MM.1S (cell line): Measurements from ENCODE around the gene PLIN1.

Experiments used
- DNase-seq: peaks from one replicate; pipeline ENCODE4 v3.0.0-alpha.2; 2015
- H2AFZ ChIP-seq: fragments of 300-600 bp; sonication (generic); 2 replicates; pipeline ENCODE4 v1.6.0; 2016; ENCODE audit warnings: antibody characterized with exemption, low read length
- H3F3A ChIP-seq: fragments of 300-600 bp; sonication (generic); 2 replicates; pipeline ENCODE4 v1.6.1; 2016; ENCODE audit warnings: mild to moderate bottlenecking, antibody characterized with exemption, low read length, moderate library complexity, mixed read lengths; ENCODE audit not compliant: insufficient read depth
- H3K27ac ChIP-seq: fragments of 300-600 bp; sonication (generic); 2 replicates; pipeline ENCODE4 v1.5.1; 2016; ENCODE audit warnings: mild to moderate bottlenecking, low read length
- H3K27me3 ChIP-seq: fragments of 300-600 bp; sonication (generic); replicated peaks from 2 replicates; pipeline ENCODE4 v1.6.0; 2016; ENCODE audit warnings: low read length; ENCODE audit not compliant: insufficient read depth
- H3K36me3 ChIP-seq: fragments of 300-600 bp; sonication (generic); replicated peaks from 2 replicates; pipeline ENCODE4 v1.6.1; 2016; ENCODE audit warnings: mild to moderate bottlenecking, low read length, mixed read lengths; ENCODE audit not compliant: insufficient read depth
- H3K4me1 ChIP-seq: fragments of 300-600 bp; sonication (generic); 2 replicates; pipeline ENCODE4 v1.6.1; 2016; ENCODE audit warnings: low read length, mixed read lengths
- H3K4me2 ChIP-seq: fragments of 300-600 bp; sonication (generic); 2 replicates; pipeline ENCODE4 v1.6.0; 2016; ENCODE audit warnings: low read depth, low read length
- H3K4me3 ChIP-seq: fragments of 300-600 bp; sonication (generic); 2 replicates; pipeline ENCODE4 v1.5.1; 2016; ENCODE audit warnings: low read length, mixed read lengths
- H3K79me2 ChIP-seq: fragments of 300-600 bp; sonication (generic); 2 replicates; pipeline ENCODE4 v1.6.1; 2016; ENCODE audit warnings: mixed run types, low read length, mixed read lengths
- H3K9ac ChIP-seq: fragments of 300-600 bp; sonication (generic); 2 replicates; pipeline ENCODE4 v1.6.1; 2016; ENCODE audit warnings: low read length, mixed read lengths
- H3K9me2 ChIP-seq: fragments of 300-600 bp; sonication (generic); replicated peaks from 2 replicates; pipeline ENCODE4 v1.6.1; 2016; ENCODE audit warnings: mild to moderate bottlenecking, low read length, mixed read lengths; ENCODE audit not compliant: insufficient read depth
- H3K9me3 ChIP-seq: fragments of 300-600 bp; sonication (generic); replicated peaks from 2 replicates; pipeline ENCODE4 v1.6.1; 2016; ENCODE audit warnings: mild to moderate bottlenecking, low read length, mixed read lengths; ENCODE audit not compliant: insufficient read depth
- H4K20me1 ChIP-seq: fragments of 300-600 bp; sonication (generic); 2 replicates; pipeline ENCODE4 v1.6.1; 2016; ENCODE audit warnings: mild to moderate bottlenecking, low read length, moderate library complexity, mixed read lengths; ENCODE audit not compliant: insufficient read depth
- CTCF ChIP-seq: fragments of 300-600 bp; sonication (generic); IDR thresholded peaks from 2 replicates; pipeline ENCODE4 v1.5.1; 2016; ENCODE audit warnings: antibody characterized with exemption, low read length, mixed read lengths
- EZH2 ChIP-seq: fragments of 300-600 bp; sonication (generic); optimal IDR thresholded peaks from 2 replicates; pipeline ENCODE3; 2017; ENCODE audit warnings: low read depth, mild to moderate bottlenecking, antibody characterized with exemption, low read length, mixed read lengths
- EZH2phosphoT487 ChIP-seq: fragments of 300-600 bp; sonication (generic); IDR thresholded peaks from 2 replicates; pipeline ENCODE4 v1.6.1; 2018; ENCODE audit warnings: antibody characterized with exemption, low read length

Gene PLIN1

GRCh38 chr15:89630260-89630659 is 48.9 kb downstream of the PLIN1 start:
- Histone ChIP-seq H3K9me2 (no peaks in the 10 kb centered on the region), H3K4me1 (no peaks in the 10 kb centered on the region), H3K36me3 (peaks cover 24% of the 10 kb centered on the region)

DNA sequence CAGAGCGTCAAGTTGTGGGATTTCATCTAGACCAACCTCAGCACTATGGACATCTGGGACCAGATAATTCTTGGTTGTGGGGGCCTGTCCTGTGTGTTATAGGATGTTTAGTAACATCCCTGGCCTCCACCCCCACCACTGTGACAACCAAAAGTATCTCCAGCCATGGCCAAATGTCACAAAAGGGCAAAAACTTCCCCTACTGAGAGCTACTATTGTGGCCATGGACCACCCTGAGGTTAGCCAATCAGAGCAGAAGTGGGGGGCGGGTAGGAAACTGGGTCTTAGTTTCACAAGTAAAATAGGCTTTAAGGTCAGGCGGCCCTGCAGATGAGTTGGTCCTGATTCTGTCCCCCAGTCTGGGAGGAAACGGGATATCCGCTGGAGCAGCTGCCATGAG is 49.3 kb downstream of the PLIN1 start:
- no peak overlapping the region for H3K4me3 ChIP-seq
- H3K9me2 ChIP-seq: no peaks in the 10 kb centered on the region
- no peaks in the 10 kb centered on the region for H4K20me1 ChIP-seq
- H3K9me3 ChIP-seq: no peaks in the 10 kb centered on the region
- H3K79me2 ChIP-seq: no peaks in the 10 kb centered on the region
- no peak for DNase-seq
- TF ChIP-seq CTCF: no peak
- no peak for TF ChIP-seq EZH2
- TF ChIP-seq EZH2phosphoT487: no peak
- no peak overlapping the region for H3K27ac ChIP-seq
- no peak overlapping the region for H2AFZ ChIP-seq
- H3K36me3 ChIP-seq: peaks cover 28% of the 10 kb centered on the region
- H3K4me2 ChIP-seq: no peak overlapping the region
- H3K4me1 ChIP-seq: no peaks in the 10 kb centered on the region
- H3K9ac ChIP-seq: no peak overlapping the region
- no peaks in the 10 kb centered on the region for H3K27me3 ChIP-seq
- H3F3A ChIP-seq: no peaks in the 10 kb centered on the region

More at GRCh38 chr15:89630260-89630659, 48.9 kb downstream of the PLIN1 start:
- Histone ChIP-seq H3K4me2 (no peak overlapping the region), H4K20me1 (no peaks in the 10 kb centered on the region), H3K9ac (no peak overlapping the region), H3F3A (no peaks in the 10 kb centered on the region), H2AFZ (no peak overlapping the region), H3K27ac (no peak overlapping the region), H3K27me3 (no peaks in the 10 kb centered on the region), H3K4me3 (no peak overlapping the region), H3K9me3 (no peaks in the 10 kb centered on the region), H3K79me2 (no peaks in the 10 kb centered on the region)
- DNase-seq: no peak
- TF ChIP-seq CTCF: no peak
- no peak for TF ChIP-seq EZH2

GRCh38 chr15:89628806-89629715 is 50.1 kb downstream of the PLIN1 start:
- no peaks in the 10 kb centered on the region for H3K79me2 ChIP-seq
- no peaks in the 10 kb centered on the region for H3K4me1 ChIP-seq
- H3K27ac ChIP-seq: no peak overlapping the region
- H3K27me3 ChIP-seq: no peaks in the 10 kb centered on the region
- H3F3A ChIP-seq: no peaks in the 10 kb centered on the region
- H2AFZ ChIP-seq: no peak overlapping the region
- no peaks in the 10 kb centered on the region for H3K9me2 ChIP-seq
- H3K9ac ChIP-seq: no peak overlapping the region
- no peak overlapping the region for H3K4me2 ChIP-seq
- H3K9me3 ChIP-seq: no peaks in the 10 kb centered on the region
- no peak for TF ChIP-seq EZH2phosphoT487
- no peak for TF ChIP-seq CTCF
- TF ChIP-seq EZH2: no peak
- H3K36me3 ChIP-seq: peaks cover 35% of the 10 kb centered on the region
- no peak overlapping the region for H3K4me3 ChIP-seq
- DNase-seq: no peak
- no peaks in the 10 kb centered on the region for H4K20me1 ChIP-seq
